Gastrocnemius medialis (tissue), 4 donors: Measurements from ENCODE around the gene SUPT3H.

Experiments used
- POLR2A ChIP-seq, 2 donors: fragments of 450-650 bp; IDR thresholded peaks; one replicate each; pipeline ENCODE4 v1.6.1; 2017; ENCODE audit warnings: antibody characterized with exemption in 2 of 2, mild to moderate bottlenecking in 2 of 2, moderate library complexity in 2 of 2
- TF ChIP-seq, protein P1 (sequence below), 5 experiments: fragments of 450-650 bp in 3 of 5; fragments of 200-600 bp in 2 of 5; sonication (generic) in 2 of 5; IDR thresholded peaks in 4 of 5; conservative IDR thresholded peaks in 1 of 5; 1 replicate in 4 of 5; 2 replicates in 1 of 5; pipeline ENCODE4 v1.5.1; 2016 to 2019; ENCODE audit warnings: antibody characterized with exemption in 5 of 5, mild to moderate bottlenecking in 3 of 5, moderate library complexity in 3 of 5

- TF ChIP-seq, protein P1, sequence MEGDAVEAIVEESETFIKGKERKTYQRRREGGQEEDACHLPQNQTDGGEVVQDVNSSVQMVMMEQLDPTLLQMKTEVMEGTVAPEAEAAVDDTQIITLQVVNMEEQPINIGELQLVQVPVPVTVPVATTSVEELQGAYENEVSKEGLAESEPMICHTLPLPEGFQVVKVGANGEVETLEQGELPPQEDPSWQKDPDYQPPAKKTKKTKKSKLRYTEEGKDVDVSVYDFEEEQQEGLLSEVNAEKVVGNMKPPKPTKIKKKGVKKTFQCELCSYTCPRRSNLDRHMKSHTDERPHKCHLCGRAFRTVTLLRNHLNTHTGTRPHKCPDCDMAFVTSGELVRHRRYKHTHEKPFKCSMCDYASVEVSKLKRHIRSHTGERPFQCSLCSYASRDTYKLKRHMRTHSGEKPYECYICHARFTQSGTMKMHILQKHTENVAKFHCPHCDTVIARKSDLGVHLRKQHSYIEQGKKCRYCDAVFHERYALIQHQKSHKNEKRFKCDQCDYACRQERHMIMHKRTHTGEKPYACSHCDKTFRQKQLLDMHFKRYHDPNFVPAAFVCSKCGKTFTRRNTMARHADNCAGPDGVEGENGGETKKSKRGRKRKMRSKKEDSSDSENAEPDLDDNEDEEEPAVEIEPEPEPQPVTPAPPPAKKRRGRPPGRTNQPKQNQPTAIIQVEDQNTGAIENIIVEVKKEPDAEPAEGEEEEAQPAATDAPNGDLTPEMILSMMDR (IDR thresholded peaks at IDR 0.05 in 4 of 5, conservative IDR thresholded peaks at IDR 0.05 in 1 of 5): no peak
- no peak for TF ChIP-seq POLR2A (IDR thresholded peaks at IDR 0.05)
Measured at GRCh38 chr6:45118754-45119153, 259.0 kb downstream of the SUPT3H start.
